Activated T-helper 1 cell treated with anti-CD3 and anti-CD28 coated beads, Interleukin-12 subunit alpha, Interleukin-12 subunit beta, Interleukin-2, Interleukin-4 antibody, amounts not matched to agents 30 ng/mL and 10 ng/mL and 1 ng/mL, durations not matched to agents 14 hours and 24 hours and 36 hours (primary cell): ENCODE measurements around the gene SLC41A3. TPM values are rescaled to one million over a fixed set of nuclear protein-coding genes. Genes with fewer than 3 reads are reported as not detected.
"Not testable (repeated sequence)": the region's sequence is repeated elsewhere in the genome, so short reads cannot be mapped to it uniquely, and the experiment has no call there.

ENCODE experiments used
- DNase-seq: peaks from one replicate; pipeline ENCODE4 v3.0.0; 2021; ENCODE audit warnings: low spot score
- H3K27ac Mint-ChIP-seq: one replicate; pipeline ENCODE4 v1.8.0; 2021; ENCODE audit warnings: mild to moderate bottlenecking, mixed read lengths
- H3K27me3 Mint-ChIP-seq: one replicate; pipeline ENCODE4 v1.8.0; 2022; ENCODE audit warnings: mild to moderate bottlenecking, moderate library complexity, mixed read lengths; ENCODE audit not compliant: insufficient read depth
- H3K36me3 Mint-ChIP-seq: one replicate; pipeline ENCODE4 v1.8.0; 2021; ENCODE audit warnings: low read depth, mixed read lengths
- H3K4me1 Mint-ChIP-seq: one replicate; pipeline ENCODE4 v1.8.0; 2021; ENCODE audit warnings: low read depth, mixed read lengths
- H3K4me3 Mint-ChIP-seq: one replicate; pipeline ENCODE4 v1.8.0; 2021; ENCODE audit warnings: mild to moderate bottlenecking, moderate library complexity, mixed read lengths
- H3K9me3 Mint-ChIP-seq: one replicate; pipeline ENCODE4 v1.8.0; 2021; ENCODE audit warnings: mixed read lengths
- intact Hi-C: fragments of 100-400 bp; cut with micrococcal nuclease; formaldehyde crosslinking; loops from one replicate; pipeline ENCODE4 v1.15.1; 2024
- total RNA-seq: library from RNA; stranded (reverse); gene quantifications from 2 replicates; pipeline ENCODE4 v1.2.3, GENCODE V29; 2022

SLC41A3 gene
- total RNA-seq, 1 donor from 2014 or later = 23.4 TPM

- Mint-ChIP-seq H3K4me1 (peaks cover 16% of the 10 kb centered on the region), H3K4me3 (peak overlapping the region; percentile 90), H3K27me3 (peaks cover 15% of the 10 kb centered on the region), H3K36me3 (no peaks in the 10 kb centered on the region), H3K27ac (peak overlapping the region; percentile 88), H3K9me3 (no peaks in the 10 kb centered on the region)
- intact Hi-C loops = loop anchor here (1.0 to 10.0 kb wide), 6 partner anchors 18 to 714 kb away; partner anchors contain the start of genes CHCHD6, KLF15, SLC41A3 and ZXDC
- peak; percentile 68 for DNase-seq
These were observed 93.5 kb downstream of the SLC41A3 start for GRCh38 chr3:125990253-125990970.

- H3K4me1 Mint-ChIP-seq, H3K36me3 Mint-ChIP-seq, H3K4me3 Mint-ChIP-seq, H3K9me3 Mint-ChIP-seq, intact Hi-C loops, H3K27me3 Mint-ChIP-seq, H3K27ac Mint-ChIP-seq, DNase-seq: not testable (repeated sequence)
These were observed 99.0 kb downstream of the SLC41A3 start for GRCh38 chr3:125984951-125985350.

- H3K27ac Mint-ChIP-seq, intact Hi-C loops, H3K4me3 Mint-ChIP-seq, DNase-seq, H3K4me1 Mint-ChIP-seq, H3K36me3 Mint-ChIP-seq, H3K9me3 Mint-ChIP-seq, H3K27me3 Mint-ChIP-seq: not testable (repeated sequence)
These were observed 106.8 kb downstream of the SLC41A3 start for GRCh38 chr3:125977104-125977503.

GRCh38 chr3:125976003-125976390, 107.9 kb downstream of the SLC41A3 start:
- intact Hi-C loops, H3K4me3 Mint-ChIP-seq, DNase-seq, H3K4me1 Mint-ChIP-seq, H3K9me3 Mint-ChIP-seq, H3K27ac Mint-ChIP-seq, H3K36me3 Mint-ChIP-seq: not testable (repeated sequence)
- H3K27me3 Mint-ChIP-seq = peaks cover 14% of the 10 kb centered on the region

- intact Hi-C loops, H3K27ac Mint-ChIP-seq, DNase-seq, H3K36me3 Mint-ChIP-seq, H3K4me1 Mint-ChIP-seq, H3K9me3 Mint-ChIP-seq, H3K4me3 Mint-ChIP-seq: not testable (repeated sequence)
- H3K27me3 Mint-ChIP-seq = peaks cover 15% of the 10 kb centered on the region
These were observed 108.5 kb downstream of the SLC41A3 start for GRCh38 chr3:125975245-125976002.

GRCh38 chr3:125971997-125972944, 111.7 kb downstream of the SLC41A3 start:
- intact Hi-C loops = loop anchor here (1.0 to 5.0 kb wide), 2 partner anchors 18 to 110 kb away; partner anchors contain the start of gene SLC41A3
- not testable (repeated sequence) for H3K36me3 Mint-ChIP-seq, H3K4me1 Mint-ChIP-seq, H3K27ac Mint-ChIP-seq, H3K9me3 Mint-ChIP-seq
- peak overlapping the region; percentile 11 for H3K4me3 Mint-ChIP-seq
- H3K27me3 Mint-ChIP-seq = peaks cover 29% of the 10 kb centered on the region
- DNase-seq = peak; percentile 9

- H3K36me3 Mint-ChIP-seq, H3K27ac Mint-ChIP-seq, intact Hi-C loops, H3K4me1 Mint-ChIP-seq, H3K9me3 Mint-ChIP-seq, DNase-seq: not testable (repeated sequence)
- Mint-ChIP-seq H3K27me3 (peaks cover 27% of the 10 kb centered on the region), H3K4me3 (peak within 1 kb of the TSS; percentile 41)
These were observed 115.0 kb downstream of the SLC41A3 start, which contains the start of gene ROPN1B for GRCh38 chr3:125968701-125969592. TSS of gene ROPN1B (plus strand) at chr3:125969178. CDS start at chr3:125972055, 2,877 bp downstream.

GRCh38 chr3:125968121-125968520, 115.8 kb downstream of the SLC41A3 start:
- DNase-seq, intact Hi-C loops, H3K27ac Mint-ChIP-seq, H3K9me3 Mint-ChIP-seq, H3K4me1 Mint-ChIP-seq, H3K36me3 Mint-ChIP-seq, H3K4me3 Mint-ChIP-seq: not testable (repeated sequence)
- H3K27me3 Mint-ChIP-seq = peaks cover 27% of the 10 kb centered on the region

GRCh38 chr3:125967156-125967555, 116.8 kb downstream of the SLC41A3 start:
- Mint-ChIP-seq H3K4me1 (peaks cover 4% of the 10 kb centered on the region), H3K9me3 (no peaks in the 10 kb centered on the region), H3K4me3 (no peak overlapping the region), H3K36me3 (no peaks in the 10 kb centered on the region), H3K27ac (no peak overlapping the region), H3K27me3 (peaks cover 24% of the 10 kb centered on the region)
- intact Hi-C loops = no loop called here
- DNase-seq = no peak

- no peak for DNase-seq
- peaks cover 14% of the 10 kb centered on the region for H3K27me3 Mint-ChIP-seq
- H3K4me3 Mint-ChIP-seq = no peak overlapping the region
- H3K4me1 Mint-ChIP-seq = no peaks in the 10 kb centered on the region
- no peak overlapping the region for H3K27ac Mint-ChIP-seq
- intact Hi-C loops = no loop called here
- H3K36me3 Mint-ChIP-seq = no peaks in the 10 kb centered on the region
- H3K9me3 Mint-ChIP-seq = no peaks in the 10 kb centered on the region
These were observed 118.4 kb downstream of the SLC41A3 start for GRCh38 chr3:125965505-125965904.

GRCh38 chr3:125963834-125964233, 120.1 kb downstream of the SLC41A3 start:
- H3K27me3 Mint-ChIP-seq, H3K9me3 Mint-ChIP-seq, H3K4me3 Mint-ChIP-seq, H3K27ac Mint-ChIP-seq, DNase-seq, H3K36me3 Mint-ChIP-seq, intact Hi-C loops, H3K4me1 Mint-ChIP-seq: not testable (repeated sequence)

- Mint-ChIP-seq H3K4me3 (no peak overlapping the region), H3K9me3 (no peaks in the 10 kb centered on the region), H3K4me1 (no peaks in the 10 kb centered on the region), H3K27ac (no peak overlapping the region), H3K27me3 (peaks cover 8% of the 10 kb centered on the region), H3K36me3 (no peaks in the 10 kb centered on the region)
- intact Hi-C loops = no loop called here
- DNase-seq = no peak
These were observed 122.7 kb downstream of the SLC41A3 start for GRCh38 chr3:125961289-125961589.
